Urothelium cell line (cell line): ENCODE results near the gene ZNF425.
"Not testable (repeated sequence)": the region's sequence is repeated elsewhere in the genome, so short reads cannot be mapped to it uniquely, and the experiment has no call there.

Source experiments
- DNase-seq: peaks from one replicate; pipeline ENCODE4 v3.0.0; 2011; ENCODE audit warnings: low spot score, mixed read lengths
- FAIRE-seq: peaks from 2 replicates; lab custom pipeline; 2011; peaks lifted over from hg19 to GRCh38; lab: Jason Lieb, UNC

The ZNF425 gene, protein sequence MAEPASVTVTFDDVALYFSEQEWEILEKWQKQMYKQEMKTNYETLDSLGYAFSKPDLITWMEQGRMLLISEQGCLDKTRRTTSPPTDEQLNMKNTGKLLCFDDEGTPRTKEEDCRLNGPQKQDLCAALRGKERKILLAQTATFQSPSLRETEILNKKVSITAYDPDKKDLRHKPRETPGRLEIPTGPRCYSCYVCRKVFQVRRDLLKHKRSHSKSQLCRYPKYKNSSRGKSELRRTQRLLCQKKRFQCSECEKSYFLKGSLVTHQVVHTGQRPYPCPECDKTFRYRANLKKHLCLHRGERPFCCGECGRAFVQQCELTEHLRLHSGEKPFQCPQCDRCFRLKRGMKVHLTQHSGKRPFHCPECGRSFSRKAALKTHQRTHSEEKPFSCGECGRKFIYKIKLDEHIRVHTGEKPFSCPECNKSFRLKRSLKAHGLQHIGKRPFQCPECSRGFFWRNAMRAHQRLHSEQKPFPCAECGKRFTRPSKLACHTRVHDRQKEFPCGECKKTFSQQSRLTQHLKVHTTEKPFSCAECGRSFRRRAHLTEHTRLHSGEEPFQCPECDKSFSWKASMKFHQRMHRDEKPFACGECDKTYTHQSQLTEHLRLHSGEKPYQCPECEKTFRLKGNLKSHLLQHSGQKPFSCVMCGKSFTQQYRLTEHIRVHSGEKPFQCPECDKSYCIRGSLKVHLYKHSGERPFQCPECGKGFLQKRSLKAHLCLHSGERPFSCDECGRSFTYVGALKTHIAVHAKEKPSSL

GRCh38 chr7:149125863-149126661 lies at the start of gene ZNF425:
ZNF425 (minus strand) TSS chr7:149126324; CDS start chr7:149126213, 111 bp downstream.
- FAIRE-seq: no peak
- DNase-seq: peak; percentile 77

GRCh38 chr7:149175150-149175549 lies 49.0 kb upstream of the ZNF425 start:
- FAIRE-seq: no peak
- DNase-seq: no peak

- DNase-seq: no peak
- no peak for FAIRE-seq
These were observed 46.4 kb upstream of the ZNF425 start for GRCh38 chr7:149172534-149172920.

DNA sequence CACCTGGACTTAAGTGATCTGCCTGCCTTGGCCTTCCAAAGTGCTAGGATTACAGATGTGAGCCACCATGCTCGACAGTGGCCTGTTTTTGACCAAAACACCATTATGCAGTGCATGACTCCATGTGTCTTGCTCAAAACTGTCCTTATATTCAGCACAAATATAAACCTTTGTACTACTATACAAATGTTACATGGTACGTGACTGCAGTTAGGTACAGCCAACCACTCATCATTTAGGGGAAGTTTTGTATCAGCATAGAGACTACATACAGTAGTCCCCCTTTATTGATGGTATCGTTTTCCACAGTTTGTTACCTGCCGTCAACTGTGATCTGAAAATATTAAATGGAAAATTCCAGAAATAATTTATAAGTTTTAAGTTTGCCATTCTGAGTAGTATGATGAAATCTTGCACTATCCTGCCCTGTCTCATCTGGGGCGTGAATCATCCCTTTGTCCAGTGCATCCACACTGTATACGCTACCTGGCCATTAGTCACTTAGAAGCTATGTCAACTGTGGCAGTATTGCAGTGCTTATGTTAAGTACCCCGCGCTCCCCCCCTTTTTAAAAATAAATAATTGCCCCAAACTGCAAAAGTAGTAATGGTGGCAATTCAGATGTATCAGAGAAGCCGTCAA lies 45.9 kb upstream of the ZNF425 start:
- DNase-seq (no peak), FAIRE-seq (no peak)

DNA sequence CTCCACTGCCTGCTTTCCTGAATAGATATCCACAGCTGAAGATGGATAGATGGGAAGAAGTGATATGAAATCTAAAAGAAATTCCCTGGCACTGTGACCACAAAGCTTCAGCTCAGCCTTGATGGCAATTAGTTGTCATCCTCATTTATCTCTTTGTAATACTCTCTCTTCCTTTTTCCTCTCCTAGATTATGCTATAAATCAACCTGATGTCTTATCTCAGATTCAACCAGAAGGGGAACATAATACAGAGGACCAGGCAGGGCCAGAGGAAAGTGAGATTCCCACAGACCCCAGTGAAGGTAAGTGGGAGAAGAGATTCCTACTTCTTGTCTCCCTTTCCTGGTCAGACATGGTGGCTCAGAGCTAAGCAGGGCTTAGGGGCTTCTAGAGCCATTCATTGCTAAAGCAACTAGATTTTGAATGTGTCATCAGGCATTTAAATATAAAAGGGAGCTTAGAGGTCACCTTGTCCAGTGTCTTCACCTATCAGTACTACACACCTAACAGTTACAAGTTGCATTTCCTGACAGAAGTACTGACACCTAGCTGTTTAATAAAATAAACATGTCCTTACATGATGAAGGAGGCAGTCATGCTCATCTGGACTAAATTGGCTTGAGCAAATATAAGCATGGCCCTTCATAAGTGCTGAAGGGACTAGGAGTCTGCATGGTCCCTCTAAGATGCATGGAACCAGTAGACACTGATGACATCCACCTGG lies 40.7 kb upstream of the ZNF425 start:
- FAIRE-seq: no peak
- DNase-seq: no peak

- FAIRE-seq (no peak), DNase-seq (no peak)
These were observed 40.0 kb upstream of the ZNF425 start for GRCh38 chr7:149166142-149166541.

- DNase-seq (no peak), FAIRE-seq (no peak)
These were observed 35.2 kb upstream of the ZNF425 start for GRCh38 chr7:149161241-149161848.

DNA sequence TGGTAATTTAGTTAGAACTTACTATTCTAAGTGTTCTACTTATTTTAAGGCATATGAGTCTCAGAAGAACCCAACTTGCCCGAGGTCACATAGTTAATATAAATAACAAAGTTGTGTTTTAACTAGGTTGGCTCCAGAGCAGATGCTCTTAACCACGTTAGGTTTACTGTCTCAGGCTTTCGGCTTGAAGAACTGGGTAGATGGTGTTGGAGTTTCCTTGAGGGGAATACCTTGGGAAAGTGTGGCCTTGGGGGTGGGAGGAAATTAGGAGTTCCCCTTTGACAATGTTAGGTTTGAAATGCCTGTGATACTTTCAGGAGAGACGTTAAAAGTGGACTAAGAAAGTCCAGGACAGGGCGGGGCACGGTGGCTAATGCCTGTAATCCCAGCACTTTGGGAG lies 30.8 kb upstream of the ZNF425 start:
- FAIRE-seq: no peak
- DNase-seq: no peak

GRCh38 chr7:149154056-149154455 lies 27.9 kb upstream of the ZNF425 start:
- DNase-seq: no peak
- FAIRE-seq: no peak

- FAIRE-seq (no peak), DNase-seq (no peak)
These were observed 27.2 kb upstream of the ZNF425 start for GRCh38 chr7:149153346-149153745.

DNA sequence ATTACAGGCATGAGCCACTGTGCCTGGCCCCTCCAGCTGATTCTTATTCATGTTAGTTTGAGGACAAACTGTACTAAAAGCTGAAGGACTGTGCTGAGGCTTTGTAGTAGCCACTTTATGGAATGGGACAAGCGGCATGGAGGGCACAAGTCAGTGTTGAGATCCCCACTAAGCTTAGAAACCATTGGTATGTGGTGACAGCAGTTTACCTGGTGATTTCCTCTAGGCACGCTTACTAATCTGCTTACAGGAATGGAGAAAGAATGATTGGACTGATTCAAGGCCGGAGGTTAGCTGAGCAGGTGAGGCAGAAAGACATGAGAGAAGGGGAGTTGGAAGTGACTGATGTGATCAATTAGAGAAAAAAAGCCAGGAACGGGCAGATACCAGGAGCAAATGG lies 24.9 kb upstream of the ZNF425 start:
- DNase-seq (no peak), FAIRE-seq (no peak)

GRCh38 chr7:149147752-149148653 lies 21.9 kb upstream of the ZNF425 start:
- FAIRE-seq (no peak), DNase-seq (peak; percentile 5)

DNA sequence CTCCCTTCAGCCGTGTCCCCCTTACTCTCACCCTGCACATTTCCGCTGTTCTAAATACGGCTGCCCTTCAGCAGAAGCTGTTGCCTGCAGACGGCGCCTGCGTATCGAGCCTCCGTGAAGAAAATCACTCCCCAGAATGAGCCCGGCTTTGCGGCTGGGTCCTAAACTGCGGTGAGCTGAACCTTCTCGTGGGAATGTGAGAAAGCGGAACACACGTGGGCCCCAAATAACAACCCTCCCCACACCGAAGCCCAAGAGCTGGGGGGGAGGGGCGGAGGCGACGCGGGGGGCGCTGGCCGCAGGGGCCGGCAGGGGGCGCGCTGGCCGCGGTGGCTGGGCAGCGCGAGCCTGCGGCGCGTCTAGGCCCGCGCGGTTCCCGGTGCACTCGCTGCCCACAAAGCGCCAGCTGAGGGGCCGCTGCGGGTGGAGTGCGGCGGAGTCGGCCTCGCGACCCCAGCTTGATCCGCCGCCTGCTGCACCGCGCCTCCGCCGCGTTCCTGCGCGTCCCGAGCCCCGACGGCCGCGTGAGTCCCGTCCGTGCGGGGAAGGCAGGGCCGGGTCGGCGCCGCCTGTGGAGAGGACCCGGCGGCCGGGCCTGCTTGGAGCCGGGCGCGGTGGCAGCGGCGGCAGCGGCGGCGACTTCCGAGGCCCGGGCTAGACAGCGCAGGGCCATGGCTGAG lies 21.1 kb upstream of the ZNF425 start, which contains the start of gene ZNF398:
Gene ZNF398 (plus strand): TSS at position 382 of the 680 bp plus-strand sequence. CDS start 290 bp downstream, at position 672.
- DNase-seq (peak; percentile 70), FAIRE-seq (no peak)

- no peak for FAIRE-seq
- DNase-seq: no peak
These were observed 19.1 kb upstream of the ZNF425 start for GRCh38 chr7:149145031-149145845.

DNA sequence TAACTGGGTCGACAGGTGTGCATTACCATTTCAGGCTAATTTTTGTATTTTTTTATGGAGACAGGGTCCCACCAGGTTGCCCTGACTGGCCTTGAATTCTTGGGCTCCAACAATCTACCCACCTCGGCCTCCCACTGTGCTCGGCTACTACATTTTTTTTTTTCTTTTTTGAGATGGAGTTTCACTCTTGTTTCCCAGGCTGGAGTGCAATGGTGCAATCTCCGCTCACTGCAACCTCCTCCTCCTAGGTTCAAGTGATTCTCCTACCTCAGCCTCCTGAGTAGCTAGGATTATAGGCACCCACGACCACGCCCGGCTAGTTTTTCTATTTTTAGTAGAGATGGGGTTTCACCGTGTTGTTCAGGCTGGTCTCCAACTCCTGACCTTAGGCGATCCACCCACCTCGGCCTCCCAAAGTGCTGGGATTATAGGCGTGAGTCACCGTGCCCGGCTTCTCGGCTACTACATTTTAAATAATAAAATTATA lies 18.4 kb upstream of the ZNF425 start:
- not testable (repeated sequence) for FAIRE-seq, DNase-seq

- DNase-seq (no peak), FAIRE-seq (no peak)
These were observed 15.8 kb upstream of the ZNF425 start for GRCh38 chr7:149141893-149142292.

- no peak for FAIRE-seq
- no peak for DNase-seq
These were observed 14.7 kb upstream of the ZNF425 start for GRCh38 chr7:149140831-149141230.
